CD4-positive, alpha-beta T cell (primary cell): ENCODE results near the gene ARSI. TPM values are rescaled to one million over a fixed set of nuclear protein-coding genes. Genes with fewer than 3 reads are reported as not detected.

Experiments used
- ATAC-seq: fragments of 200-7000 bp; cut with Tn5 transposase; one replicate; pipeline ENCODE4 v1.10.0; 2022; ENCODE audit warnings: mild to moderate bottlenecking; ENCODE audit not compliant: poor library complexity
- CTCF ChIA-PET: fragments of 350-600 bp; sonication (Branson Sonifier 250); formaldehyde crosslinking; loops from one replicate; lab custom pipeline; 2021; ENCODE audit warnings: antibody characterized with exemption, inconsistent platforms; lab: Charles Lee
- POLR2A ChIA-PET: fragments of 350-600 bp; sonication (Branson Sonifier 250); formaldehyde crosslinking; loops from one replicate; lab custom pipeline; 2021; ENCODE audit warnings: antibody characterized with exemption, inconsistent platforms; lab: Charles Lee
- DNase-seq, 14 experiments: peaks; one replicate each; pipeline ENCODE4 v3.0.0-alpha.2; 2013 to 2020; ENCODE audit warnings: mixed read lengths in 2 of 14
- H3K27ac ChIP-seq, 2 donors: one replicate each; pipeline versions ENCODE4 v1.5.1 to v1.7.0; 2013; ENCODE audit warnings: low read length in 2 of 2, low read depth in 1 of 2, mild to moderate bottlenecking in 1 of 2
- H3K27me3 ChIP-seq, 2 experiments: 1 replicate in 1 of 2; 2 replicates in 1 of 2; pipeline versions ENCODE4 v1.6.1 to v1.7.0; 2013; ENCODE audit warnings: low read length in 2 of 2, control low read depth in 1 of 2, mild to moderate bottlenecking in 1 of 2, moderate library complexity in 1 of 2; ENCODE audit not compliant: insufficient read depth in 2 of 2, control insufficient read depth in 1 of 2
- H3K36me3 ChIP-seq: one replicate; pipeline ENCODE4 v1.6.1; 2013; ENCODE audit warnings: low read length, control low read depth; ENCODE audit not compliant: insufficient read depth
- H3K4me1 ChIP-seq: one replicate; pipeline ENCODE4 v1.6.1; 2013; ENCODE audit warnings: low read length, control low read depth; ENCODE audit not compliant: insufficient read depth
- H3K4me3 ChIP-seq: one replicate; pipeline ENCODE4 v1.5.1; 2013; ENCODE audit warnings: mild to moderate bottlenecking, low read length, moderate library complexity
- H3K9me3 ChIP-seq, 2 experiments: 1 replicate in 1 of 2; 2 replicates in 1 of 2; pipeline versions ENCODE4 v1.6.1 to v1.7.0; 2013; ENCODE audit warnings: low read length in 2 of 2, mild to moderate bottlenecking in 2 of 2, control low read depth in 1 of 2, moderate library complexity in 1 of 2; ENCODE audit not compliant: control insufficient read depth in 1 of 2, insufficient read depth in 1 of 2
- H3K27ac Mint-ChIP-seq: one replicate; pipeline ENCODE4 v1.8.0; 2020; ENCODE audit warnings: mixed read lengths
- H3K27me3 Mint-ChIP-seq: one replicate; pipeline ENCODE4 v1.8.0; 2021; ENCODE audit warnings: mixed read lengths
- H3K36me3 Mint-ChIP-seq: one replicate; pipeline ENCODE4 v1.8.0; 2021; ENCODE audit warnings: low read depth, mixed read lengths
- H3K4me1 Mint-ChIP-seq: one replicate; pipeline ENCODE4 v1.8.0; 2021; ENCODE audit warnings: low read depth, mixed read lengths
- H3K4me3 Mint-ChIP-seq: one replicate; pipeline ENCODE4 v1.8.0; 2020; ENCODE audit warnings: mild to moderate bottlenecking, mixed read lengths
- H3K9me3 Mint-ChIP-seq: one replicate; pipeline ENCODE4 v1.8.0; 2020; ENCODE audit warnings: mixed read lengths
- intact Hi-C, 2 experiments: fragments of 100-400 bp; cut with DNase I in 1 of 2; cut with micrococcal nuclease in 1 of 2; formaldehyde crosslinking; loops; one replicate each; pipeline versions ENCODE4 v1.15.1 to v1.9.0; 2023 to 2025; cut with DNase I, micrococcal nuclease
- total RNA-seq, 174 experiments: library from RNA in 2 of 174; stranded (reverse) in 2 of 174; gene quantifications; one replicate each; pipeline ENCODE4 v1.2.3 and lab custom pipeline; 2021 to 2026
- TF ChIP-seq, protein P1 (sequence below): fragments of 200-600 bp; IDR thresholded peaks from one replicate; pipeline ENCODE4 v1.8.0; 2022; ENCODE audit warnings: antibody characterized with exemption, mild to moderate bottlenecking

ARSI gene
- total RNA-seq, 2 experiments from 2014 or later: 0.22 to 0.56 TPM

DNA sequence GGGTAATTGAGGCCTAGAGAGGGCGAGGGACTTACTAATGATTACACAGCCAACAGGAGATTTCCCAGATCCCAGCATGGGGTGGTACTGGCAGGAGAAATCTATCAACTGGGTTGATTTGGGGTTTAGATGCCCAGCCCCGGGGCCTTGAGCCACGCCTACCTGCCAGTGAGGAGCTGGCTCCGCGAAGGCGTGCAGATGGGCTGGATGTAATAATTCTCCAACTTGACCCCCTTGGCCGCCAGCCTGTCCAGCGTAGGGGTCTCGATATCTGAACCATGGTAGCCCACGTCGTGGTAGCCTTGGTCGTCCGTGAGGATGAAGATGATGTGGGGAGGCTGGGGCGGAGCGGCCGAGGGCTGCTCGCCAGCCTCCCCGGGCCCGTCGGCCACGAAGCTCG lies 804 bp downstream of the ARSI start:
- no peaks in the 10 kb centered on the region for H3K4me1 Mint-ChIP-seq
- no peaks in the 10 kb centered on the region for H3K36me3 ChIP-seq
- ATAC-seq (no peak), DNase-seq (no peak)
- no peak overlapping the region for H3K4me3 Mint-ChIP-seq
- POLR2A ChIA-PET: no interaction called here
- CTCF ChIA-PET: no interaction called here
- no peaks in the 10 kb centered on the region for H3K36me3 Mint-ChIP-seq
- no peaks in the 10 kb centered on the region for H3K4me1 ChIP-seq
- H3K27ac ChIP-seq: no peak overlapping the region
- H3K27me3 Mint-ChIP-seq: peaks cover 40% of the 10 kb centered on the region
- intact Hi-C loops: no loop called here
- H3K9me3 Mint-ChIP-seq: no peaks in the 10 kb centered on the region
- peaks cover 0 to 6% of the 10 kb centered on the region in 2 experiments for H3K9me3 ChIP-seq
- H3K27ac Mint-ChIP-seq: no peak overlapping the region
- peaks cover 29 to 39% of the 10 kb centered on the region in 2 experiments for H3K27me3 ChIP-seq
- TF ChIP-seq, protein P1, sequence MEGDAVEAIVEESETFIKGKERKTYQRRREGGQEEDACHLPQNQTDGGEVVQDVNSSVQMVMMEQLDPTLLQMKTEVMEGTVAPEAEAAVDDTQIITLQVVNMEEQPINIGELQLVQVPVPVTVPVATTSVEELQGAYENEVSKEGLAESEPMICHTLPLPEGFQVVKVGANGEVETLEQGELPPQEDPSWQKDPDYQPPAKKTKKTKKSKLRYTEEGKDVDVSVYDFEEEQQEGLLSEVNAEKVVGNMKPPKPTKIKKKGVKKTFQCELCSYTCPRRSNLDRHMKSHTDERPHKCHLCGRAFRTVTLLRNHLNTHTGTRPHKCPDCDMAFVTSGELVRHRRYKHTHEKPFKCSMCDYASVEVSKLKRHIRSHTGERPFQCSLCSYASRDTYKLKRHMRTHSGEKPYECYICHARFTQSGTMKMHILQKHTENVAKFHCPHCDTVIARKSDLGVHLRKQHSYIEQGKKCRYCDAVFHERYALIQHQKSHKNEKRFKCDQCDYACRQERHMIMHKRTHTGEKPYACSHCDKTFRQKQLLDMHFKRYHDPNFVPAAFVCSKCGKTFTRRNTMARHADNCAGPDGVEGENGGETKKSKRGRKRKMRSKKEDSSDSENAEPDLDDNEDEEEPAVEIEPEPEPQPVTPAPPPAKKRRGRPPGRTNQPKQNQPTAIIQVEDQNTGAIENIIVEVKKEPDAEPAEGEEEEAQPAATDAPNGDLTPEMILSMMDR: no peak
- no peak overlapping the region for H3K4me3 ChIP-seq

DNA sequence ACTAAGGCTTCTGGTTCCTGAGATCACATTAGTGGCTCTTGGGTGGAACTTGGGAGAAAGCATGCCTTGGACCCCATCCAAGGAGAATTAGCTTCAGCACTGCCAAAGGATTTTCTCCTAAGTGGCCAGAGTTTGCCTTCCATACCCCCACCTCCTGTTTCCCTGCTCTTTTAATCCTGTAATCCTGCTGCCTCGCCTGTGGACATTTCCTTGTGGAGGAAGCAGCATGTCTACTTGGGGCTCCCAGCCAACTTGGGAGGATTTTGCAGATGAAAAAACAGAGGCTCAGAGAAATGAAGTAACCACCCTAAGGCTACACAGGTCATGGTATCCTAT lies 1.6 kb downstream of the ARSI start:
- DNase-seq (no peak), ATAC-seq (no peak)
- POLR2A ChIA-PET: no interaction called here
- no peaks in the 10 kb centered on the region for H3K4me1 ChIP-seq
- no peaks in the 10 kb centered on the region for H3K36me3 Mint-ChIP-seq
- H3K9me3 ChIP-seq: peaks cover 0 to 4% of the 10 kb centered on the region in 2 experiments
- TF ChIP-seq, protein P1: no peak
- H3K27ac Mint-ChIP-seq: no peak overlapping the region
- H3K36me3 ChIP-seq: no peaks in the 10 kb centered on the region
- no peak overlapping the region for H3K27ac ChIP-seq
- no peak overlapping the region for H3K4me3 Mint-ChIP-seq
- H3K27me3 ChIP-seq: peaks cover 29 to 39% of the 10 kb centered on the region in 2 experiments
- CTCF ChIA-PET: no interaction called here
- H3K27me3 Mint-ChIP-seq: peaks cover 40% of the 10 kb centered on the region
- no peaks in the 10 kb centered on the region for H3K9me3 Mint-ChIP-seq
- intact Hi-C loops: no loop called here
- no peak overlapping the region for H3K4me3 ChIP-seq
- no peaks in the 10 kb centered on the region for H3K4me1 Mint-ChIP-seq

GRCh38 chr5:150300496-150301169 lies 2.1 kb downstream of the ARSI start:
- DNase-seq: no peak
- Histone ChIP-seq H3K9me3 (peaks cover 0 to 4% of the 10 kb centered on the region in 2 experiments), H3K27ac (no peak overlapping the region), H3K4me3 (no peak overlapping the region), H3K4me1 (no peaks in the 10 kb centered on the region), H3K36me3 (no peaks in the 10 kb centered on the region), H3K27me3 (peaks cover 29 to 39% of the 10 kb centered on the region in 2 experiments)
- ChIA-PET CTCF (no interaction called here), POLR2A (no interaction called here)
- Mint-ChIP-seq H3K27ac (no peak overlapping the region), H3K9me3 (no peaks in the 10 kb centered on the region), H3K4me1 (no peaks in the 10 kb centered on the region), H3K36me3 (no peaks in the 10 kb centered on the region), H3K27me3 (peaks cover 40% of the 10 kb centered on the region), H3K4me3 (no peak overlapping the region)
- no peak for ATAC-seq
- intact Hi-C loops: no loop called here
- TF ChIP-seq, protein P1: no peak
